NCI-H69 (cell line): ENCODE measurements around the gene EGFR.

Experiments
- DNase-seq: peaks from one replicate; lab custom pipeline; 2025; lab: John Stamatoyannopoulos, UW

EGFR gene

DNA sequence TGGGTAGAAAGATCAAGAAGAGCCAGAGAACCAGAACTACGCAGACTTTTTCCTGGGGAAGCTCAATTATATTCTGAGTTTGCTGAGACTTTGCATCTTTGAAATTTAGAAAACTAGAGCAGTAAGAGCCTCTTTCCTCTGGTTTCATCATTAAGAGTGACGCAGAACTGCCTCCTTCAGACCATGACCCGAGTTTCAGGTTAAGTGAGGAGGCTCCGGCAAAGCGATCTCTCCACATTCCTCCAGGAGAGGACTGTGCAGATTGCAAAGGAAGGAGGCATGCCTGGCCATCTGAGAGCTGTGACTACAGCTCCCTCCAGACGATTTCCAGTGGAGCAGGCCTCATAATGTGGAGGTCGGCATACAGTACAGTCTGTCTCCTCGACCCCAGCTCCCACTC, 230.5 kb downstream of the EGFR start:
- no peak for DNase-seq

DNA sequence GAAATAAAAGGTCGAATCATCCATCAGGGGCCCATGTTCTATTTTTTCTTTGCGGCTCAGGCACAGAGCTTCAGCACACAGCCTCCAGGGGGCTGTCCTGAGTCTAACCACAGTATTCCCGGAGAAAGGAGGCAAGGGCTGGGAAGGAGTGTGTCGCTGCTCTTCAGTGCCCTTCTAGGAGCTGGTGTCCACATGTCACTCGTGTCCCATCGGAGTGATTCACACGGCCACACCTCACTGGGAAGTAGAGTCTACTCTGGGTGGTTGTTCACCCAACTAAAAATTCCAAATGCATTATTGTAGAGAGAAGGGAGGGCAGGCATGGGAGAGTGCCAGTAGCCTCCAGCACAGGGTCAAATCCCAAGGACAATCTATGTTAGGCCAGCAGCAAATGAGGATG, 231.5 kb downstream of the EGFR start:
- DNase-seq: peak; percentile 35

DNA sequence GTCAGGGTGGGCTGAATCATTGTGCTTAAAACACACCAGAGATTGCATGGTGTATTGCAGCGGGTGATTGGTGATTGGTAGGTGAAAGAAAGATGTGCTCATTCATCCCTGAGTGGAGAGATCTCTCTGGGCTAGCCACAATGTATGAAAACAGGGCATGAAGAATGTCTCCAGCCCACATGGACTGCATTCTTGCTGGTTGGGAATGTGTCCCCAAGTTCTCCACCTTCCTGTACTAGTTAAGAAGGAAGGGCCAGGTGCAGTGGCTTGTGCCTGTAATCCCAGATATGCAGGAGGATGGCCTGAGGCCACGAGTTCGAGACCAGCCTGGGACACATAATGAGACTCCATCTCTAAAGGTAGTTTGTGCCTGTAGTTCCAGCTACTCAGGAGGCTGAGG, 232.5 kb downstream of the EGFR start:
- DNase-seq: no peak

DNA sequence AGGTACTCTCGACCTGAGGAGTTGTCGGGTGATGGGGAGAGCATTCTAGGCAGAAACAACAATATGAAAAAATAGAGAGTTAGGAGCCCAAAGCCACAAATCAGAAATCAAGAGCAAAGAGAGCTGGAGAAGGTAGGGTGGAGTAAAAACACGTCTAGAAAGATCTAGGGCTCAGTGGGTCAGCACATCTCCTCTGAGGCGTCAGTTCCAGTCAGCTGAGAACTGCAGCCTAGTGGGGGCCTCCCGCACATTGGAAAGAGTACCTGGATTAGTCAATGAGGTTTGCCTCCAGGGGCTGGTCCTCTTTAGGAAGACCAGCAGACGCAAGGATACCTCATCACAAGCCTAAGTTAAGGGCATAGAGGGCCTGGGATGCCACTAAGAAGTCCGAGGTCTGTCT, 233.1 kb downstream of the EGFR start:
- no peak for DNase-seq

DNA sequence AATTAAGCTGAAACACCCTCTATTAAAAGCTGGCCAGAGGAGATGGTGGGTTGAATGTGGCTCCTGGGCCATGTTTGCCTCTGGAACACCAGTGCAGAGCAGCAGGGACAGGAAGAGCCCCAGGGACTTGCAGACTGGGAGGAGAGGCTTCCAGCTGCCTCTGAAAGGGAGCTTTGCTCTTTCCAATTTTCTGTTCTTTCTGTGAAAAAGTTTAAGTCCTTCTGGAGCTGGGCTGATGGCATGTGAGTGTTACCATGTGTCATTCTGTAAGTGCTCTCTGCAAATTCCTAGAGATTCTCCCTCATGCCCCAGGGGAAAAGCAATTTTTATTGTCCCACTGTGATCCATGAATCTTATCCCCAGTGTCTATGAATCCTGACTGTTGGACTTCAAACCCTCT, 233.6 kb downstream of the EGFR start:
- DNase-seq: no peak

DNA sequence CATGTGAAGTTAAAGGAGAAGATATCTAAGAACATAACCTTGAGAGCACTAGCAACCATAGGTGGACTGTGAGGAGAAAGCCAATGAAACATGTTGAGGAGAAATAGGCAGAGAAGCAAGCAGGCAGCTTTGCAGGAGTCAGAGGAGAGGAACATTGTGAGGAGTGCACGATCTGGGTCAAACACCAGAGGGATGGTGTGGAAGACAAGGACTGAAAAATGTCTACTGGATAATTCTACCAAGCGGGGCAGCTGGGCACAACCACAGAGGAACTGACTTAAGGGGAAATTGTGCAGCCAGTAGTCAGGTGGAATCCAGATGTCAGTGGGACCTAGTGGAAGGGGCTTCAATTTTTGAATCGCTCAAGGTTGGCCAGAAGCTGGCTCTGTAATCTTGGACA, 234.4 kb downstream of the EGFR start:
- no peak for DNase-seq

DNA sequence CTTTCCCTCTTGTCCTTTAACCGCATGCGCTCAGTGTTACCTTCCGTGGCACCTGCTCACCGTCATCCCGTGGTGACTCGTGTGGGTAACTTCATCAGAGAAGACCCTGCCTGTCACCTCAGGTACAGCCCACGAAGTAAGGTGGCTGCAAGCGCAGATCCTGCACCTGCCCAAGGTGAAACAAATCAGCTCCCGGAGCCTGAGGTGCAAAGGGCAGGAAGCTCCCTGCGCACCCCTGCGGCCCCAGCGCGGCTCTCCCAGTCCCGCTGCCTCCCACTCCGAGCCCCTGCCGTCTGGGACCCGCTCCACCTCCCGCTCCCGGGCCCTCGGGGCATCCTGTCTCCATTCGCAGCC, 235.4 kb downstream of the EGFR start:
- DNase-seq: no peak

DNA sequence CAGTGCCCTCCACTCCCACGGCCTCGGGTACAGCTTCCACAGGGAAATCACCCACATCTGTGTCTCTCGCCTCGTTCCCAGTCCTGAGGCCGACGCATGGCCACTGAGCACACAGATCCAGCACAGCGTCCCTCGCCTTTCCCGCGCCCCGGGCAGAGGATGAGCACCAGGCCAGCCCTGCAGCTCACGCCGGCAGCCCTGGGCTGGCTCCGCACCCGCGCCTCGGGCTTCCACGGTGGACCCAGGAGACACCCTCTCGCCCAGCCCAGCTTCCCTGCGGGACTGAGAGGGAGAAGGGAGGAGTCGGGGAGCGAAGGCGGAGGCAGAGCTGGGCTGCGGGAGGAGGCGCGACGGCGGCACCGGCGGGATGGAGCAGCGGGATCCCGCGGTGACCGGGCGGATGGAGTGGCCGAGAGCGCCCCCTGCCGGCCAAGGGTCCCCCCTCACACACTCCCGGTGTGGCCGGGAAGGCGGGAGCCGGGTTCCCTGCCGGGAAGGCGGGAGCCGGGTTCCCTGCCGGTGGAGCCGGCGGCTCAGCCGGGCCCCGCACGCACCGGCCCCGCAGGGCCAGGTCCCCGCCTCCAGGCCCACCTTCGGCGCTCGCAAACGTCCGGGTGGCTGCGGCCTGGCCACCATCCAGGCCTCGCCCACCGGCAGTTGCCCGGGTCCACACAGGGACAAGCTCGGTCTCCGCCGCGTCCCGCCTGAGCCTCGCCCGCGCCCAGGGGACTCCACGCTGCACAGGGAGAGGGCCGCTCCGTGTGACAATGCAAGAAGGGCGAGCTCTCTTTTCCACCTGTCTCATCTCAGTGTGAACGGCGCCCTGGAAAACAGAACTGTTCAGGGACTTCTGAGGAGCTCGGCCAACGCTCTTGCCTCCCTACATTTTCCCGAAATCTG, 236.0 kb downstream of the EGFR start:
- peak; percentile 77 for DNase-seq

DNA sequence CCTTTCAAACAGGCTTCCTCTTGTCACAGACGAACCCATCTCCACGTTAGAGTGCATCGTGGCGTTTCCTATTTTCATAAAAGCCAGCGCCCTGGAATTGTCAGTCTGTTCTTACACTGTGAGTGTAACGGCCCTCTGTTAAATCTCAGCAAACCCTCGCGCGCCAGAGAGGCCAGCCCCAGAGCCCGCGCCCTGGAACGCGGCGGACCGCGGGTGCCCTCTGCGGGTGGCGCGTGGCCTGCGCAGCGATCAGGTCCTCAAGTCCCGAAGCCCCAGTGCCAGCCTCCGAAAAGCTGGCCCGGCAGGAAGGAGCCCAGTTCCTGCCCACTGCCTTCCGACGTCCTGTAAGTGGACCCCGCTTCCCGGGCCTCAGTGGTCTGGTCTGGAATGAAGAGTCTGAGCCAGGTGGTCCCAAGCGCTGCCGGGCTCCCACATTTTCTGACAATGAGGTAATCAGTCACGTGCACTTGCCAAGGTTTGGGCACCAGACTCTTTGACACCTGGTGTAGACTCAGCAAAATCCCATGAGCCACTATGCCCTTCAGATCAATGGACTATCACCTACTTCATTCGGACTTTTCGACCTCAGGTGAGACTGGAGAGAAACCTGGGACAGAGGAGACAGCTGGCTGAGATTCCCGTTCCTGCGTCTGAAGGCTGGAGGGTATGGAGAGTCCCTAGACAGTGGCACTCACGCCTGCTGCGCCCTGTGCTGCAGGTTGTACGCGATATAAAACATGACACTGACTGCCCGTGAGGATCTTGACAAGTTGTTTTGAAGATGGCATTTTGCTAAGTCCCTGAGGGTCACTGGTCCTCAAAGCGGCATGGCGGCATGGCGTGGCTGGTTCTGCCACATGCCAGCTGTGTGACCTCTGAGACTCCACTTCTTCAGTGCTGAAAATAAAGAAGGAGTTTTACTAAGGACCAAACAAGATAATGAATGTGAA, 237.0 kb downstream of the EGFR start:
- peak; percentile 75 for DNase-seq

DNA sequence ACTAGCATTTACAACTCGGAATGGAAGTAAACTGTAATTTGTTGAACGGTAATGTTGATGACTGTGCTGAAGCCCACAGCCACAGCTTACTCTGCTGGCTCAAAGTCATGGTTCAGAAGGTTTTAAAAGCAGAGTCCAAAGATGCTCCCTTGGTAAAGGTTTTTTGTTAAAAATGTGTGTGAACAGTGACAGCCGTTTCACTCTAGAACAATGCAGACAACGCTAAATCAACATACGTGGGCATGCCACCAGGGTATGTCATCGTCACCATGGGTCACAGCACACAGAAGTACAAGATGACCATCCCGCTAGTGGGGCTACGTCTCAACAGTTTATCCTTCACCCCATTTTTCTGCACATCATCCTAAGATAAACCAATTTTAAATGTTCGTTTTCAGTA, 239.8 kb downstream of the EGFR start:
- no peak for DNase-seq

DNA sequence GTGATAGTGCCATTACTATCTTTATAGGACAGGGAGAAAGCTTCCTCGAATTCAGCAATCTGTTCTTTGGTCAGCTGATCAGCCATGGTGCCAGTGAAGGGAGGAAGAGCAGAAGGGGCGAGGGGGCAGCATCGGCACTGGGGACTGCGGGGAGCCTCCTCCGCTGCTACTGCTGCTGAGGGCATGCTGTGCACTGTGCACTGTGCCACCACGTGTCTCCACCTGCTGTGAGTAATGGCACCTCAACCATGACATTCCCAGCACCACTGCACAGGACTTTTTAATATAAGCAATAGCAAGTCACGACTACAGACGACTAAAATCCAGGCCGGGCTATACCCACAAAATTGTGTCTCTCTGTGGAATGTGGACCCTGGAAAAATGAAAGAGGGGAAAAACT, 241.4 kb downstream of the EGFR start:
- no peak for DNase-seq

DNA sequence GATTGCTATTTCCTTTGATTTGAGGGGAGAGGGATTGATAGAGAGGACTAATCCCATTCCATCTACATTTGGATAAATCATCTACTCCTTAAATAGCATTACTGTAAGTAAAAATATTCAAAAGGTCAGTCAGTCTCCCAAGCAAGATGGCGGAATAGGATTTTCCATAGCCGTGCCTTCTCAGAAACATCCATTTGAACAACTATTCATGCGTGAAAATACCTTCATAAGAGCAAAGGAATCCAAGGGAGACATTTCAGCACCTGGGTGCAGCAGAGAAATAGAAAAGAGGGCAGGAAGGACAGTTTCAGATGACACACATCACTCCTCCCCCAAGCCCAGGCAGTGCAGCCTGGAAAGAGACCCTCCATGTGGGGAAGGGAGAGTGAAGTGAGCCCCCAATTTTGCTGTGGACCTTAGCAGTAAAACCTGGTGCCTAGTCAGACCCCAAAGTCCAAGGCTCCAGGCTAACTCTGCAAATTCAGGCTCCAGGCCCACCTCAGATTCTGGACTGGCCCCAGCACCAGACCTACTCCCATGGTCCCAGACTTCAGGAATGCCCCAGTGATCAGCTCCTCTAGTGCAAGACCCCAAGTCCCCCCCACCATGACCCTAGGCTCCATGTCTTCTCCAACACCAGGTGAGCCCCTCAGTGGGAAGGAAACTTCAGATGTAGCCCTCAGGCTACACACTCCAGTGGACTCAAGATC, 242.0 kb downstream of the EGFR start:
- no peak for DNase-seq
